HepG2 (cell line): Measurements from ENCODE around the gene CTCF. TPM values are rescaled to one million over a fixed set of nuclear protein-coding genes. Genes with fewer than 3 reads are reported as not detected.
A peak's percentile ranks its signal among the peaks of the same experiment; 100 is the strongest.

ENCODE experiments used
- ATAC-seq: fragments of 200-7000 bp; cut with Tn5 transposase; 3 replicates; pipeline ENCODE4 v1.9.1; 2020; ENCODE audit warnings: mild to moderate bottlenecking, moderate library complexity
- BruUV-seq: library from RNA; stranded (reverse); fragments of 400-500 nt; replicated peaks from 2 replicates; lab custom pipeline; 2021; lab: Mats Ljungman, UMichigan
- CTCF ChIA-PET: fragments of 300-600 bp; formaldehyde crosslinking; extraction: SDS; loops from one replicate; lab custom pipeline; 2021; ENCODE audit warnings: low total read pairs, inconsistent platforms, low intra/inter-chr PET ratio; lab: Yijun Ruan, JAX
- POLR2A ChIA-PET: fragments of 350-600 bp; sonication (Branson Sonifier 250); formaldehyde crosslinking; loops from one replicate; lab custom pipeline; 2020; ENCODE audit warnings: antibody characterized with exemption, inconsistent platforms; lab: Yijun Ruan, JAX
- DNase-seq: peaks from one replicate; pipeline ENCODE4 v3.0.0-alpha.2; 2015; ENCODE audit warnings: low spot score
- FAIRE-seq: peaks from 3 replicates; lab custom pipeline; 2011; peaks lifted over from hg19 to GRCh38; lab: Jason Lieb, UNC
- H2AFZ ChIP-seq: one replicate; pipeline ENCODE4 v1.6.1; 2011; ENCODE audit warnings: low read length, inconsistent platforms
- H3K27ac ChIP-seq: fragments of 300-600 bp; 3 replicates; pipeline ENCODE4 v1.8.0; 2011; ENCODE audit warnings: mixed run types, mild to moderate bottlenecking, mixed read lengths, low read length, inconsistent platforms; ENCODE audit not compliant: insufficient read depth; ENCODE audit errors: extremely low read length
- H3K27me3 ChIP-seq, 2 experiments: fragments of 200-600 bp in 1 of 2; 2 replicates in 1 of 2; 3 replicates in 1 of 2; pipeline versions ENCODE4 v1.6.0 to v1.8.0; 2011; ENCODE audit warnings: low read length in 2 of 2, mild to moderate bottlenecking in 2 of 2, moderate library complexity in 2 of 2, inconsistent platforms in 1 of 2; ENCODE audit not compliant: insufficient read depth in 2 of 2, control insufficient read depth in 1 of 2
- H3K36me3 ChIP-seq, 2 experiments: fragments of 200-600 bp in 1 of 2; replicated peaks in 1 of 2; 2 replicates in 1 of 2; 3 replicates in 1 of 2; pipeline versions ENCODE4 v1.5.1 to v1.8.0; 2011; ENCODE audit warnings: low read length in 2 of 2, inconsistent platforms in 1 of 2; ENCODE audit not compliant: insufficient read depth in 2 of 2, control insufficient read depth in 1 of 2
- H3K4me1 ChIP-seq: 2 replicates; pipeline ENCODE4 v1.5.1; 2012; ENCODE audit warnings: low read length, inconsistent platforms; ENCODE audit not compliant: insufficient read depth
- H3K4me2 ChIP-seq: 2 replicates; pipeline ENCODE4 v1.6.0; 2011; ENCODE audit warnings: low read depth, low read length, inconsistent platforms
- H3K4me3 ChIP-seq, 3 experiments: fragments of 200-600 bp in 1 of 3; sonication (generic), shearing (Covaris generic) in 1 of 3; replicated peaks in 1 of 3; 2 replicates each; pipeline ENCODE4 v1.5.1; 2011 to 2016; ENCODE audit warnings: low read length in 3 of 3, inconsistent platforms in 2 of 3, low read depth in 2 of 3, mild to moderate bottlenecking in 2 of 3, control low read depth in 1 of 3, mixed read lengths in 1 of 3; ENCODE audit not compliant: insufficient read depth in 1 of 3
- H3K79me2 ChIP-seq: one replicate; pipeline ENCODE4 v1.6.1; 2011; ENCODE audit warnings: low read length, inconsistent platforms; ENCODE audit not compliant: insufficient read depth
- H3K9ac ChIP-seq: 2 replicates; pipeline ENCODE4 v1.6.0; 2011; ENCODE audit warnings: mild to moderate bottlenecking, low read depth, low read length, inconsistent platforms; ENCODE audit not compliant: insufficient read depth
- H3K9me3 ChIP-seq: 2 replicates; pipeline ENCODE4 v1.5.1; 2012; ENCODE audit warnings: mild to moderate bottlenecking, low read length
- H4K20me1 ChIP-seq: 2 replicates; pipeline ENCODE4 v1.6.0; 2011; ENCODE audit warnings: inconsistent platforms, mild to moderate bottlenecking, low read length, moderate library complexity; ENCODE audit not compliant: insufficient read depth
- ATF7 ChIP-seq, 2 experiments: fragments of 450-650 bp in 1 of 2; sonication (generic) in 1 of 2; formaldehyde crosslinking in 1 of 2; IDR thresholded peaks; 2 replicates each; pipeline versions ENCODE4 v1.4.0 to v1.6.1; 2016 to 2020; ENCODE audit warnings: antibody characterized with exemption in 1 of 2, mild to moderate bottlenecking in 1 of 2, missing genetic modification reagents in 1 of 2
- ERF ChIP-seq: IDR thresholded peaks from 2 replicates; pipeline ENCODE4 v1.6.1; 2018; ENCODE audit warnings: missing biosample characterization, missing genetic modification reagents
- GABPB1 ChIP-seq: IDR thresholded peaks from 2 replicates; pipeline ENCODE4 v1.6.1; 2016; ENCODE audit warnings: mild to moderate bottlenecking, missing genetic modification reagents, moderate library complexity, missing compliant biosample characterization
- MXD1 ChIP-seq: sonication (generic); formaldehyde crosslinking; IDR thresholded peaks from 2 replicates; pipeline ENCODE4 v1.4.0; 2020; ENCODE audit warnings: mild to moderate bottlenecking, missing genetic modification reagents
- REPIN1 ChIP-seq: sonication (generic); formaldehyde crosslinking; IDR thresholded peaks from 2 replicates; pipeline ENCODE4 v1.8.0; 2022; ENCODE audit warnings: missing genetic modification reagents, low read depth, mild to moderate bottlenecking, borderline replicate concordance
- SCMH1 ChIP-seq: sonication (generic); formaldehyde crosslinking; IDR thresholded peaks from 2 replicates; pipeline ENCODE4 v1.9.0; 2021; ENCODE audit warnings: missing genetic modification reagents, mild to moderate bottlenecking, borderline replicate concordance
- SNAI1 ChIP-seq: sonication (generic); formaldehyde crosslinking; IDR thresholded peaks from 2 replicates; pipeline ENCODE4 v1.5.0; 2020; ENCODE audit warnings: mild to moderate bottlenecking, missing genetic modification reagents, borderline replicate concordance
- ZFP82 ChIP-seq: sonication (generic); formaldehyde crosslinking; IDR thresholded peaks from 2 replicates; pipeline ENCODE4 v1.5.1; 2020; ENCODE audit warnings: mild to moderate bottlenecking, missing genetic modification reagents, borderline replicate concordance
- ZNF574 ChIP-seq: sonication (generic); formaldehyde crosslinking; IDR thresholded peaks from 2 replicates; pipeline ENCODE4 v1.4.0; 2020; ENCODE audit warnings: missing genetic modification reagents
- WGBS: methylation state at CpG from one replicate; pipeline ENCODE4 v1.1.6; 2017; ENCODE audit warnings: low lambda C conversion rate; 5-methylcytosine and 5-hydroxymethylcytosine counted together
- in situ Hi-C: cut with HindIII; loops from 2 replicates; pipeline ENCODE4 v1.10.0; 2017; ENCODE audit warnings: low pct_unique_long_range_greater_than_20kb; ENCODE audit not compliant: extremely low pct_ligation_motif_present
- intact Hi-C: fragments of 100-400 bp; cut with micrococcal nuclease; formaldehyde crosslinking; loops from one replicate; pipeline ENCODE4 v1.10.0; 2022; ENCODE audit not compliant: unreplicated experiment
- polyA plus RNA-seq, 8 experiments: library from polyadenylated mRNA; depleted of rRNA in 3 of 8; stranded (reverse) in 7 of 8; unstranded in 1 of 8; fragments of >200 nt; fragmentation: Illumina TruSeq in 4 of 8; extraction: Trizol in 4 of 8; gene quantifications; 2 replicates each; pipeline versions ENCODE4 v1.2.1 to v1.2.3, GENCODE V29; 2011 to 2016; ENCODE audit warnings: low read depth in 4 of 8, missing spikeins in 1 of 8, mixed read lengths in 1 of 8; ENCODE audit not compliant: insufficient read depth in 1 of 8
- total RNA-seq, 5 experiments: library from RNA; depleted of rRNA; stranded (reverse); fragments of >200 nt; fragmentation: Illumina TruSeq; extraction: Trizol; gene quantifications; 2 replicates each; pipeline ENCODE4 v1.2.3, GENCODE V29; 2016; ENCODE audit warnings: low read depth in 1 of 5

CTCF gene
- total and polyA plus RNA-seq, 2 of the 13 experiments (the other 11 are each of a cell fraction or from before 2014, with no cell fraction given) = 19.5 to 37.5 TPM

- TF ChIP-seq ZNF574 (CRISPR knock-in tag) = 0 out of 2 replicates have a peak, but pooled peaks have one; percentile 9
- TF ChIP-seq ERF (CRISPR knock-in tag) = peak; percentile 13; the same call in 1 of the 2 replicates
- no peak for TF ChIP-seq SCMH1 (CRISPR knock-in tag)
- peak; percentile 84 for TF ChIP-seq GABPB1 (CRISPR knock-in tag)
- no peak for TF ChIP-seq ZFP82 (CRISPR knock-in tag)
- TF ChIP-seq ATF7 (IDR thresholded peaks at IDR 0.05) = peak; percentile 74
- TF ChIP-seq ATF7 (CRISPR knock-in tag; IDR thresholded peaks at IDR 0.05) = no peak; the same call in 1 of the 2 replicates
- 0 out of 2 replicates have a peak, but pooled peaks have one; percentile 71 for TF ChIP-seq SNAI1 (CRISPR knock-in tag)
Observed at GRCh38 chr16:67530013-67530939, 32.0 kb upstream of the CTCF start (continued).

DNA sequence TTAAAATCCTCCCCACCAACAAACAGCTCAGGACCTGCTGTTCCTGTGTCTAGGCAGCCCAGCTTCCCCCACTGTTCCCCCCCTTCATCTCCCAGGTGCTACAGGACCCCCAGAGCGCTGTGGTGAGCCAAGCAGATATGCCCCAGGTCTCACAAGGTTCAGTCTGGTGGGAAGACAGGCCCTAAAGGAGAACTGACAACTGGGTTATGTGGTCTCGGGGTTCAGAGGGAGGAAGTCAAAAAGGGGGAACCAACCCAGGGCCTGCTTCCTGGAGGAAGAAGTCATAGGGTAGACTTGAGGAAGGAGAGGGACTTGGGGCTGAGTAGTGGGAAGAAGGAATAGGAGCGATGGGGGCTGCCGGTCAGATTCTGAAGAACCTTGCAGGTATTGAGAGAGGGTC lies 31.1 kb upstream of the CTCF start:
- TF ChIP-seq REPIN1 (CRISPR knock-in tag) (no peak), MXD1 (CRISPR knock-in tag) (0 out of 2 replicates have a peak, but pooled peaks have one; percentile 3)
- Histone ChIP-seq H3K79me2 (peaks cover 4% of the 10 kb centered on the region), H3K36me3 (no peaks in the 10 kb centered on the region), H3K27me3 (peaks cover 0 to 6% of the 10 kb centered on the region in 2 experiments; a peak in 2 of 5 replicates), H3K27ac (no peak overlapping the region), H2AFZ (no peak overlapping the region), H3K4me1 (peaks cover 54% of the 10 kb centered on the region), H3K4me3 (no peak overlapping the region), H3K4me2 (no peak overlapping the region), H3K9me3 (no peaks in the 10 kb centered on the region), H3K9ac (no peak overlapping the region; the same call in 1 of the 2 replicates), H4K20me1 (peaks cover 28% of the 10 kb centered on the region; the same call in 1 of the 2 replicates)
- DNase-seq (no peak), FAIRE-seq (no peak), ATAC-seq (no peak)
- in situ Hi-C loops (no loop called here), intact Hi-C loops (no loop called here)
- ChIA-PET CTCF (no interaction called here), POLR2A (interaction anchor here (1.1 to 1.4 kb wide), 2 partner anchors 15 to 31 kb away, joined by 3 read pairs; partner anchors contain the start of gene CTCF)
- no TSS peak for BruUV-seq
- 99% methylated on average over 4 of the region's 4 CpGs for WGBS
